Liver (tissue), 3 donors: ENCODE results near the gene ASS1.

ENCODE experiments used
- FOXA1 ChIP-seq: IDR thresholded peaks from 2 replicates; pipeline ENCODE4 v1.6.1; 2016; ENCODE audit warnings: antibody characterized with exemption
- FOXA2 ChIP-seq: IDR thresholded peaks from 2 replicates; pipeline ENCODE4 v1.6.1; 2016; ENCODE audit warnings: antibody characterized with exemption
- GABPA ChIP-seq, 2 donors: IDR thresholded peaks in 1 of 2; conservative IDR thresholded peaks in 1 of 2; 2 replicates each; pipeline ENCODE4 v1.6.1; 2016; ENCODE audit warnings: antibody characterized with exemption in 2 of 2, mild to moderate bottlenecking in 1 of 2, moderate library complexity in 1 of 2
- JUND ChIP-seq, 2 donors: IDR thresholded peaks; 2 replicates each; pipeline ENCODE4 v1.6.1; 2016; ENCODE audit warnings: antibody characterized with exemption in 2 of 2
- MAX ChIP-seq: IDR thresholded peaks from 2 replicates; pipeline ENCODE4 v1.6.1; 2016; ENCODE audit warnings: antibody characterized with exemption
- REST ChIP-seq: IDR thresholded peaks from 2 replicates; pipeline ENCODE4 v1.6.1; 2016; ENCODE audit warnings: antibody characterized with exemption, mild to moderate bottlenecking
- SP1 ChIP-seq: IDR thresholded peaks from 2 replicates; pipeline ENCODE4 v1.6.1; 2018; ENCODE audit warnings: antibody characterized with exemption, mild to moderate bottlenecking
- TF ChIP-seq, protein P1 (sequence below): fragments of 150-350 bp; IDR thresholded peaks from 2 replicates; pipeline ENCODE4 v1.5.1; 2017; ENCODE audit warnings: improper control_type of control experiment, low read depth, low read length; ENCODE audit not compliant: missing input control
- TF ChIP-seq, protein P2 (sequence below): IDR thresholded peaks from 2 replicates; pipeline ENCODE4 v1.6.1; 2016; ENCODE audit warnings: antibody characterized with exemption
- donor health status: healthy.
- donor health status: healthy.

DNA sequence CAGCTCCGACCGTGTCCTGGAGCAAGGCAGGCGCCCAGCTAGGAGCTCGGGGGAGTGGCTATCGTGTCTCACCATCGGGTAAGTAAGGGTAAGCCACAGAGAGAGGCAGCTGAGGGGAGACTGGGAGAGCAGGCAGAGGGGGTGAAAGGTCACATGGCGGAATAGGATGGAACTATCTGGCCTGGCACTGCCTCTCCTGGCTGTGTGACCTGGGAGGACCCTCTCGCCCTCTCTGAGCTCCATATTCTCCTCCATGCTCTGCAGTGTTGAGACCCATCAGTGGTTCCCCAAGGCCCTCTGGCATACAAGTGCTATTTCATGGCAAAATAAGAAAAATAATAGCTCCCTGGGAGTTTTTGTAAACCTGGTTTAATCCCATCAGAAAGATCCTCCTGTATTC lies 43.9 kb upstream of the ASS1 start:
- TF ChIP-seq, protein P1, sequence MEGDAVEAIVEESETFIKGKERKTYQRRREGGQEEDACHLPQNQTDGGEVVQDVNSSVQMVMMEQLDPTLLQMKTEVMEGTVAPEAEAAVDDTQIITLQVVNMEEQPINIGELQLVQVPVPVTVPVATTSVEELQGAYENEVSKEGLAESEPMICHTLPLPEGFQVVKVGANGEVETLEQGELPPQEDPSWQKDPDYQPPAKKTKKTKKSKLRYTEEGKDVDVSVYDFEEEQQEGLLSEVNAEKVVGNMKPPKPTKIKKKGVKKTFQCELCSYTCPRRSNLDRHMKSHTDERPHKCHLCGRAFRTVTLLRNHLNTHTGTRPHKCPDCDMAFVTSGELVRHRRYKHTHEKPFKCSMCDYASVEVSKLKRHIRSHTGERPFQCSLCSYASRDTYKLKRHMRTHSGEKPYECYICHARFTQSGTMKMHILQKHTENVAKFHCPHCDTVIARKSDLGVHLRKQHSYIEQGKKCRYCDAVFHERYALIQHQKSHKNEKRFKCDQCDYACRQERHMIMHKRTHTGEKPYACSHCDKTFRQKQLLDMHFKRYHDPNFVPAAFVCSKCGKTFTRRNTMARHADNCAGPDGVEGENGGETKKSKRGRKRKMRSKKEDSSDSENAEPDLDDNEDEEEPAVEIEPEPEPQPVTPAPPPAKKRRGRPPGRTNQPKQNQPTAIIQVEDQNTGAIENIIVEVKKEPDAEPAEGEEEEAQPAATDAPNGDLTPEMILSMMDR: no peak
- TF ChIP-seq GABPA (IDR thresholded peaks at IDR 0.05 in 1 of 2, conservative IDR thresholded peaks at IDR 0.05 in 1 of 2) (no peak), SP1 (no peak), FOXA2 (no peak), REST (no peak), FOXA1 (no peak), MAX (no peak), JUND (IDR thresholded peaks at IDR 0.05) (no peak)
- TF ChIP-seq, protein P2, sequence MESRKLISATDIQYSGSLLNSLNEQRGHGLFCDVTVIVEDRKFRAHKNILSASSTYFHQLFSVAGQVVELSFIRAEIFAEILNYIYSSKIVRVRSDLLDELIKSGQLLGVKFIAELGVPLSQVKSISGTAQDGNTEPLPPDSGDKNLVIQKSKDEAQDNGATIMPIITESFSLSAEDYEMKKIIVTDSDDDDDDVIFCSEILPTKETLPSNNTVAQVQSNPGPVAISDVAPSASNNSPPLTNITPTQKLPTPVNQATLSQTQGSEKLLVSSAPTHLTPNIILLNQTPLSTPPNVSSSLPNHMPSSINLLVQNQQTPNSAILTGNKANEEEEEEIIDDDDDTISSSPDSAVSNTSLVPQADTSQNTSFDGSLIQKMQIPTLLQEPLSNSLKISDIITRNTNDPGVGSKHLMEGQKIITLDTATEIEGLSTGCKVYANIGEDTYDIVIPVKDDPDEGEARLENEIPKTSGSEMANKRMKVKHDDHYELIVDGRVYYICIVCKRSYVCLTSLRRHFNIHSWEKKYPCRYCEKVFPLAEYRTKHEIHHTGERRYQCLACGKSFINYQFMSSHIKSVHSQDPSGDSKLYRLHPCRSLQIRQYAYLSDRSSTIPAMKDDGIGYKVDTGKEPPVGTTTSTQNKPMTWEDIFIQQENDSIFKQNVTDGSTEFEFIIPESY: no peak
